Upper lobe of left lung (tissue), 6 donors: ENCODE measurements around the gene YKT6. TPM values are rescaled to one million over a fixed set of nuclear protein-coding genes. Genes with fewer than 3 reads are reported as not detected.

ENCODE experiments used
- ATAC-seq, 2 donors: fragments of 200-7000 bp; cut with Tn5 transposase; one replicate each; pipeline ENCODE4 v1.9.1; 2022; ENCODE audit warnings: mild to moderate bottlenecking in 2 of 2, moderate library complexity in 2 of 2; ENCODE audit not compliant: low FRiP score in 2 of 2
- DNase-seq, 2 donors: peaks; one replicate each; pipeline ENCODE4 v3.0.0-alpha.2; 2019 to 2020
- H3K27ac ChIP-seq, 4 donors: fragments of 200-600 bp; sonication (generic); one replicate each; pipeline ENCODE4 v1.5.1; 2016 to 2019
- H3K27me3 ChIP-seq, 4 donors: fragments of 200-600 bp; sonication (generic); one replicate each; pipeline ENCODE4 v1.5.1; 2017 to 2019
- H3K36me3 ChIP-seq, 4 donors: fragments of 200-600 bp; sonication (generic); one replicate each; pipeline ENCODE4 v1.5.1; 2016 to 2019
- H3K4me1 ChIP-seq, 4 donors: fragments of 200-600 bp; sonication (generic); one replicate each; pipeline ENCODE4 v1.5.1; 2018 to 2019
- H3K4me3 ChIP-seq, 4 donors: fragments of 200-600 bp; sonication (generic); one replicate each; pipeline ENCODE4 v1.5.1; 2017 to 2019; ENCODE audit warnings: mild to moderate bottlenecking in 2 of 4, moderate library complexity in 1 of 4
- H3K9me3 ChIP-seq, 4 donors: fragments of 200-600 bp; sonication (generic); one replicate each; pipeline ENCODE4 v1.5.1; 2018 to 2019
- CTCF ChIP-seq, 6 experiments: fragments of 450-650 bp in 4 of 6; fragments of 200-600 bp in 2 of 6; sonication (generic) in 2 of 6; IDR thresholded peaks; one replicate each; pipeline ENCODE4 v1.5.1; 2016 to 2019; ENCODE audit warnings: antibody characterized with exemption in 6 of 6
- EP300 ChIP-seq, 4 donors: sonication (generic); formaldehyde crosslinking; IDR thresholded peaks; one replicate each; pipeline ENCODE4 v1.5.1; 2017; ENCODE audit warnings: antibody characterized with exemption in 4 of 4, control low read depth in 2 of 4
- POLR2A ChIP-seq, 4 donors: fragments of 450-650 bp; IDR thresholded peaks; one replicate each; pipeline ENCODE4 v1.5.1; 2016 to 2017; ENCODE audit warnings: antibody characterized with exemption in 4 of 4, mild to moderate bottlenecking in 2 of 4
- POLR2AphosphoS5 ChIP-seq, 2 donors: sonication (generic); formaldehyde crosslinking; IDR thresholded peaks; one replicate each; pipeline ENCODE4 v1.5.1; 2017; ENCODE audit warnings: antibody characterized with exemption in 2 of 2
- WGBS, 2 donors: methylation state at CpG; one replicate each; pipeline ENCODE4 v1.1.5; 2017 to 2018; 5-methylcytosine and 5-hydroxymethylcytosine counted together
- total RNA-seq, 6 donors: library from RNA; depleted of rRNA in 4 of 6; stranded (reverse); fragments of >200 nt in 4 of 6; gene quantifications; one replicate each; pipeline versions ENCODE4 v1.1.0 to v1.2.1, GENCODE V29; 2016 to 2021
- donor health status: DM: no; HTN: no; CAD: no; lungs with moderate emphysema.
- donor health status: DM: no; HTN: yes; CAD: no; lungs with severe emphysema.

YKT6 gene
- total RNA-seq, 6 donors from 2014 or later = 29.3 to 70.2 (median 53.1) TPM

GRCh38 chr7:44213877-44214388 is 13.2 kb downstream of the YKT6 start:
- Histone ChIP-seq H3K27ac (no peak overlapping the region), H3K4me1 (no peaks in the 10 kb centered on the region), H3K4me3 (no peak overlapping the region), H3K27me3 (no peaks in the 10 kb centered on the region), H3K9me3 (no peaks in the 10 kb centered on the region), H3K36me3 (peaks cover 29 to 57% (median 47%) of the 10 kb centered on the region in 4 donors)
- DNase-seq (peak in 1 of 2 donors; percentile 36), ATAC-seq (no peak)
- WGBS, 2 donors = 85 to 88% methylated on average over 9 of the region's 9 CpGs
- TF ChIP-seq EP300 (IDR thresholded peaks at IDR 0.05) = no peak
- TF ChIP-seq CTCF (IDR thresholded peaks at IDR 0.05) = no peak
- TF ChIP-seq POLR2A (IDR thresholded peaks at IDR 0.05) = no peak
- no peak for TF ChIP-seq POLR2AphosphoS5 (IDR thresholded peaks at IDR 0.05)

GRCh38 chr7:44215531-44215930 is 14.8 kb downstream of the YKT6 start:
- ATAC-seq (no peak), DNase-seq (peak; percentile 10 to 27)
- H3K36me3 ChIP-seq = peaks cover 16 to 41% (median 31%) of the 10 kb centered on the region in 4 donors
- TF ChIP-seq EP300 (IDR thresholded peaks at IDR 0.05) = no peak
- no peak for TF ChIP-seq POLR2AphosphoS5 (IDR thresholded peaks at IDR 0.05)
- no peak for TF ChIP-seq CTCF (IDR thresholded peaks at IDR 0.05)
- no peak for TF ChIP-seq POLR2A (IDR thresholded peaks at IDR 0.05)
- WGBS, 2 donors = 92 to 93% methylated on average over 3 to 7 of the region's 7 CpGs
- H3K4me1 ChIP-seq = no peaks in the 10 kb centered on the region
- H3K27me3 ChIP-seq = no peaks in the 10 kb centered on the region
- no peak overlapping the region for H3K4me3 ChIP-seq
- no peaks in the 10 kb centered on the region for H3K9me3 ChIP-seq
- H3K27ac ChIP-seq = no peak overlapping the region

- no peaks in the 10 kb centered on the region for H3K9me3 ChIP-seq
- DNase-seq = peak in 1 of 2 donors; percentile 67
- no peaks in the 10 kb centered on the region for H3K4me1 ChIP-seq
- TF ChIP-seq POLR2AphosphoS5 (IDR thresholded peaks at IDR 0.05) (no peak), CTCF (IDR thresholded peaks at IDR 0.05) (no peak), EP300 (IDR thresholded peaks at IDR 0.05) (no peak), POLR2A (IDR thresholded peaks at IDR 0.05) (no peak)
- no peak overlapping the region for H3K4me3 ChIP-seq
- H3K36me3 ChIP-seq = peaks cover 12 to 36% (median 26%) of the 10 kb centered on the region in 4 donors
- H3K27ac ChIP-seq = no peak overlapping the region
- 66% methylated on average over 8 of the region's 8 CpGs for WGBS, 2 donors
- H3K27me3 ChIP-seq = no peaks in the 10 kb centered on the region
- ATAC-seq = no peak
Measured at GRCh38 chr7:44216019-44216418, 15.2 kb downstream of the YKT6 start.

GRCh38 chr7:44216521-44217222 is 15.9 kb downstream of the YKT6 start:
- DNase-seq = no peak
- H3K4me3 ChIP-seq = no peak overlapping the region
- no peaks in the 10 kb centered on the region for H3K9me3 ChIP-seq
- no peaks in the 10 kb centered on the region for H3K4me1 ChIP-seq
- peaks cover 9 to 29% (median 20%) of the 10 kb centered on the region in 4 donors for H3K36me3 ChIP-seq
- no peak overlapping the region for H3K27ac ChIP-seq
- WGBS, 2 donors = 76 to 80% methylated on average over 8 to 13 of the region's 13 CpGs
- H3K27me3 ChIP-seq = no peaks in the 10 kb centered on the region
- no peak for ATAC-seq
- no peak for TF ChIP-seq POLR2AphosphoS5 (IDR thresholded peaks at IDR 0.05)
- no peak for TF ChIP-seq CTCF (IDR thresholded peaks at IDR 0.05)
- no peak for TF ChIP-seq EP300 (IDR thresholded peaks at IDR 0.05)
- TF ChIP-seq POLR2A (IDR thresholded peaks at IDR 0.05) = no peak
